Naive thymus-derived CD4-positive, alpha-beta T cell (primary cell): ENCODE results near the gene BANK1. TPM values are rescaled to one million over a fixed set of nuclear protein-coding genes. Genes with fewer than 3 reads are reported as not detected.

Source experiments
- ATAC-seq: fragments of 150-1000 bp; cut with Tn5 transposase; 2 replicates; pipeline ENCODE4 v1.10.0; 2021; ENCODE audit warnings: mild to moderate bottlenecking, moderate library complexity
- CTCF ChIA-PET: fragments of 350-600 bp; sonication (Branson Sonifier 250); formaldehyde crosslinking; loops from one replicate; lab custom pipeline; 2021; ENCODE audit warnings: antibody characterized with exemption; lab: Charles Lee
- POLR2A ChIA-PET: fragments of 350-600 bp; sonication (Branson Sonifier 250); formaldehyde crosslinking; loops from one replicate; lab custom pipeline; 2021; ENCODE audit warnings: antibody characterized with exemption, inconsistent platforms; lab: Charles Lee
- DNase-seq, 9 donors: peaks; one replicate each; pipeline versions ENCODE4 v3.0.0 to v3.0.0-alpha.2; 2020 to 2022; ENCODE audit warnings: mixed read lengths in 1 of 9
- H3K27ac ChIP-seq: one replicate; pipeline ENCODE4 v1.7.0; 2013; ENCODE audit warnings: mild to moderate bottlenecking, low read depth, low read length, moderate library complexity
- H3K27me3 ChIP-seq, 2 donors: one replicate each; pipeline ENCODE4 v1.7.0; 2013; ENCODE audit warnings: low read length in 2 of 2, mild to moderate bottlenecking in 2 of 2, moderate library complexity in 2 of 2; ENCODE audit not compliant: control insufficient read depth in 2 of 2, insufficient read depth in 2 of 2
- H3K36me3 ChIP-seq, 3 experiments: 1 replicate in 2 of 3; 2 replicates in 1 of 3; pipeline ENCODE4 v1.7.0; 2013; ENCODE audit warnings: low read length in 3 of 3, mild to moderate bottlenecking in 3 of 3, moderate library complexity in 1 of 3; ENCODE audit not compliant: insufficient read depth in 3 of 3, control insufficient read depth in 2 of 3
- H3K4me1 ChIP-seq, 2 donors: one replicate each; pipeline ENCODE4 v1.7.0; 2013; ENCODE audit warnings: low read length in 2 of 2, mild to moderate bottlenecking in 2 of 2, moderate library complexity in 1 of 2; ENCODE audit not compliant: control insufficient read depth in 2 of 2, insufficient read depth in 2 of 2
- H3K4me3 ChIP-seq: 2 replicates; pipeline ENCODE4 v1.7.0; 2013; ENCODE audit warnings: mild to moderate bottlenecking, low read length
- H3K9me3 ChIP-seq, 3 experiments: 1 replicate in 2 of 3; 2 replicates in 1 of 3; pipeline ENCODE4 v1.7.0; 2013; ENCODE audit warnings: low read length in 3 of 3; ENCODE audit not compliant: control insufficient read depth in 2 of 3
- H3K27ac Mint-ChIP-seq, 9 donors: one replicate each; pipeline ENCODE4 v1.8.0; 2020 to 2022; ENCODE audit warnings: mixed read lengths in 9 of 9, mild to moderate bottlenecking in 8 of 9, moderate library complexity in 5 of 9, inconsistent platforms in 2 of 9
- H3K27me3 Mint-ChIP-seq, 5 donors: one replicate each; pipeline ENCODE4 v1.8.0; 2021 to 2022; ENCODE audit warnings: mixed read lengths in 5 of 5, mild to moderate bottlenecking in 1 of 5
- H3K36me3 Mint-ChIP-seq, 5 donors: one replicate each; pipeline ENCODE4 v1.8.0; 2020 to 2022; ENCODE audit warnings: mixed read lengths in 5 of 5, mild to moderate bottlenecking in 3 of 5, inconsistent platforms in 1 of 5
- H3K4me1 Mint-ChIP-seq, 7 donors: one replicate each; pipeline ENCODE4 v1.8.0; 2020 to 2022; ENCODE audit warnings: mixed read lengths in 7 of 7, mild to moderate bottlenecking in 3 of 7, inconsistent platforms in 1 of 7
- H3K4me3 Mint-ChIP-seq, 10 donors: one replicate each; pipeline ENCODE4 v1.8.0; 2020 to 2022; ENCODE audit warnings: mild to moderate bottlenecking in 10 of 10, mixed read lengths in 10 of 10, moderate library complexity in 6 of 10, inconsistent platforms in 2 of 10
- H3K9me3 Mint-ChIP-seq, 11 donors: one replicate each; pipeline ENCODE4 v1.8.0; 2020 to 2022; ENCODE audit warnings: mixed read lengths in 11 of 11, mild to moderate bottlenecking in 4 of 11, inconsistent platforms in 1 of 11, moderate library complexity in 1 of 11
- intact Hi-C, 2 donors: fragments of 100-400 bp; cut with micrococcal nuclease; formaldehyde crosslinking; loops; one replicate each; pipeline ENCODE4 v1.15.1; 2023
- polyA plus RNA-seq, 2 donors: library from polyadenylated mRNA; unstranded; fragments of 300-500 nt; fragmentation: Illumina TruSeq; gene quantifications; one replicate each; pipeline ENCODE4 v1.2.3, GENCODE V29; 2021
- total RNA-seq, 6 experiments: library from RNA in 5 of 6; stranded (reverse) in 5 of 6; gene quantifications; 1 replicate in 5 of 6; 2 replicates in 1 of 6; pipeline ENCODE4 v1.2.3 and lab custom pipeline; 2021 to 2026

Gene BANK1
- total and polyA plus RNA-seq, 7 experiments from 2014 or later, result 0.22 to 8.3 (median 0.54) TPM

DNA sequence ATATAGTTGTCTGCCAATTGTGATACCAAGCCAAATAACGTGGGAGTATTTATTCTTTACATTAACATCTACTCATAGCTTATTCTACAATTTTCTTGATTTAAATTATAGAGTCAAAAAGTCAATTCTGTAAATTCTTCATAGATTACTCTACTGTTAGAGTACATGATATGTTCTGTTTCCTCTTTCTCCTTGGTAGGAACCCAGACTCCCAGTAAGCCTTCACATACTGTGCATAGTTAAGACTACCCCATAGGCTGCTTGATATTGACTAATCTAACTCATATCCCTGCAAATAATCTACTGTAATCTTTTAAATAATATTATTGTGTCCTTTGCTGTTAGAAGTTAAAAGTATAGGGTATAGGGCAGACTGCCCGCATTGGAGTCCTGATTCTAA lies 35.4 kb downstream of the BANK1 start:
- Mint-ChIP-seq H3K27ac (no peak overlapping the region), H3K4me1 (no peaks in the 10 kb centered on the region), H3K36me3 (no peaks in the 10 kb centered on the region), H3K27me3 (peaks cover 0 to 12% (median 8%) of the 10 kb centered on the region in 5 donors), H3K9me3 (peaks cover 0 to 8% (median 3%) of the 10 kb centered on the region in 11 donors), H3K4me3 (no peak overlapping the region)
- H3K4me3 ChIP-seq, result no peak overlapping the region
- no peaks in the 10 kb centered on the region for H3K4me1 ChIP-seq
- no peaks in the 10 kb centered on the region for H3K27me3 ChIP-seq
- intact Hi-C loops, result no loop called here
- POLR2A ChIA-PET, result no interaction called here
- no peaks in the 10 kb centered on the region for H3K36me3 ChIP-seq
- ATAC-seq (no peak), DNase-seq (no peak)
- CTCF ChIA-PET, result interaction anchor here (0.8 kb wide), 1 partner anchor 1505 kb away, joined by 3 read pairs; no protein-coding TSS in a partner anchor
- no peak overlapping the region for H3K27ac ChIP-seq
- H3K9me3 ChIP-seq, result no peaks in the 10 kb centered on the region

DNA sequence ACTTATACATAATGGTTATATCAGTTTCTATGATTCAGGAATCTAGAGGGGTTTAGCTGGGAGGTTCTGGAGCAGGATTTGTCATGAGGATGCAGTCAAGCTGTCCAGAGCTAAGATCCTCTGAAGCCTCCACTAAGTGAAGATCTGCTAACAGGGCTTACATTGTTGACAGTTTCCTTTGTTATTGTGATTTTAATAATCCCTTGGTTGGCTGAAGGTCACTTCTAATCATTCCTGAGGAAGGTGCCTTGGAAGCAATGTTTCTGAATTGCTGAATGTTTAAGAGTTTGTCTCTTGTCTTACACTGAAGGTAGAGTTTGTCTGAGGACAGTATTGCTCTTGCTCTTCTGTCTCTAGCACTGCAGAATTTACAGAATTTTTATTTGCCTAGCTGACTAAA lies 41.3 kb downstream of the BANK1 start:
- intact Hi-C loops, result no loop called here
- H3K27ac Mint-ChIP-seq, result no peak overlapping the region
- H3K36me3 Mint-ChIP-seq, result no peaks in the 10 kb centered on the region
- peaks cover 0 to 19% (median 11%) of the 10 kb centered on the region in 5 donors for H3K27me3 Mint-ChIP-seq
- H3K27me3 ChIP-seq, result no peaks in the 10 kb centered on the region
- no peaks in the 10 kb centered on the region for H3K36me3 ChIP-seq
- no peak for ATAC-seq
- no peaks in the 10 kb centered on the region for H3K4me1 ChIP-seq
- ChIA-PET CTCF (no interaction called here), POLR2A (no interaction called here)
- peaks cover 0 to 4% (median 0%) of the 10 kb centered on the region in 7 donors for H3K4me1 Mint-ChIP-seq
- no peak overlapping the region for H3K4me3 ChIP-seq
- no peak overlapping the region for H3K27ac ChIP-seq
- H3K4me3 Mint-ChIP-seq, result no peak overlapping the region
- no peaks in the 10 kb centered on the region for H3K9me3 Mint-ChIP-seq
- H3K9me3 ChIP-seq, result no peaks in the 10 kb centered on the region
- DNase-seq, result no peak

DNA sequence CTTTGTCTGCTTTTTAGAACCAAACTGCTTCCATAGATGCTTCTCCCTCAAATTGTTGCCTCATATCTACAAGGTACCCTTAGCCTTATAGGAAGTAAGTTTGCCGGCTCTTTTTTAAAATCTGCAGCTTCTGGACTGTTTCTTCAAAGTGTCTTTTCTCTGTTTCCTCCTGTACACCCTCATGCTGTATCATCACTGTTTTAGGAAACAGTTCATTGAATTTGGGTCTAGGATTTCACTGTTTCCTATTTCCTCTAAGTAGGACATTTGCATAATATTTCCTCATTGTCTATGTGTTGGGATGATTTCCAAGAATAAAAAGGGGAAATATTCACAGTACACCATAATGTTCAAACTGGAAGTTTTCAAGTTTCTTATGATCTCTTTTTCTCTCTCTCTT lies 43.0 kb downstream of the BANK1 start:
- H3K27me3 Mint-ChIP-seq, result peaks cover 4 to 27% (median 11%) of the 10 kb centered on the region in 5 donors
- Histone ChIP-seq H3K9me3 (no peaks in the 10 kb centered on the region), H3K27me3 (no peaks in the 10 kb centered on the region), H3K4me3 (no peak overlapping the region), H3K36me3 (no peaks in the 10 kb centered on the region), H3K4me1 (no peaks in the 10 kb centered on the region), H3K27ac (no peak overlapping the region)
- intact Hi-C loops, result no loop called here
- ATAC-seq (peak; percentile 31), DNase-seq (no peak)
- ChIA-PET CTCF (no interaction called here), POLR2A (no interaction called here)
- no peaks in the 10 kb centered on the region for H3K9me3 Mint-ChIP-seq
- no peak overlapping the region for H3K27ac Mint-ChIP-seq
- H3K36me3 Mint-ChIP-seq, result no peaks in the 10 kb centered on the region
- no peak overlapping the region for H3K4me3 Mint-ChIP-seq
- peaks cover 0 to 4% (median 0%) of the 10 kb centered on the region in 7 donors for H3K4me1 Mint-ChIP-seq

DNA sequence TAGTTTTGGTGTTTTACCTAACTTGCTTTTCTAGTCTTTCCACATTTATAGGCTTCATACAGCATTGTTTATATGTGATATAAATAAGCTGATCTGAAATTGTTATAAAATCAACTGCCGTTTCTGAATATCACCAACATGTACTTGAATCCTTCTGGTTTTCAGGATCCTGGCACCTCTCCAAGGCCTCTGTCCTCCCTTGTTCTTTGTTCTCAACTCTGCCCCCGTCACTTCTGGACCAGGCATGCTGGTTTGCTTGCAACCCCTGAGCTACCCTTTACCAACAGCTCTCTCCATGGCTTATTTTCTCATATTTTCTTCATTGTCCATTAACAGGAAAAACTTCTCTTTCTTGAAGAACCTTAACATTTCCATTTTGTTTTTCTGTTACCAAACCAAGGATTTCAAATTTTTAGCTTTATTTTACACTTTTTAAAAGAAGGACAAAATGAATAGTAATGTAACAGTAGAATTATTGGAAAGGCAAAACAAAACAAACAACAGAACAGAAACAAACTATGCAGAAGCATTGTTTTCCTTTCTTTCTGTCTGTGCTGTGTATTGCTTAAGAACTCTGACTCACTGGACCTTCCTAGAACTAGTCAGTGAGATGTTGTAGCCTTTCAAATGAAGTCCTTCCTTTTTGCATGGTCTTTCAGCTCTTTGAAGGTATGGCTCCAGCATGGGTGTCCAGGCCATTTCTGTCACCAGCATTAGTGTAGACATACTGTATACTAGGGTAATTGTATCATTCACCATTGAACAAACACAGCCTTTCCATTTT lies 44.8 kb downstream of the BANK1 start:
- DNase-seq, result no peak
- no peaks in the 10 kb centered on the region for H3K4me1 ChIP-seq
- no peak overlapping the region for H3K4me3 Mint-ChIP-seq
- H3K36me3 ChIP-seq, result no peaks in the 10 kb centered on the region
- H3K27me3 Mint-ChIP-seq, result peaks cover 4 to 30% (median 11%) of the 10 kb centered on the region in 5 donors
- H3K27ac ChIP-seq, result no peak overlapping the region
- ATAC-seq, result peak; percentile 47
- peaks cover 0 to 4% (median 0%) of the 10 kb centered on the region in 7 donors for H3K4me1 Mint-ChIP-seq
- intact Hi-C loops, result no loop called here
- H3K4me3 ChIP-seq, result no peak overlapping the region
- H3K9me3 ChIP-seq, result no peaks in the 10 kb centered on the region
- no peaks in the 10 kb centered on the region for H3K27me3 ChIP-seq
- POLR2A ChIA-PET, result no interaction called here
- no peak overlapping the region for H3K27ac Mint-ChIP-seq
- H3K9me3 Mint-ChIP-seq, result no peaks in the 10 kb centered on the region
- CTCF ChIA-PET, result no interaction called here
- no peaks in the 10 kb centered on the region for H3K36me3 Mint-ChIP-seq

DNA sequence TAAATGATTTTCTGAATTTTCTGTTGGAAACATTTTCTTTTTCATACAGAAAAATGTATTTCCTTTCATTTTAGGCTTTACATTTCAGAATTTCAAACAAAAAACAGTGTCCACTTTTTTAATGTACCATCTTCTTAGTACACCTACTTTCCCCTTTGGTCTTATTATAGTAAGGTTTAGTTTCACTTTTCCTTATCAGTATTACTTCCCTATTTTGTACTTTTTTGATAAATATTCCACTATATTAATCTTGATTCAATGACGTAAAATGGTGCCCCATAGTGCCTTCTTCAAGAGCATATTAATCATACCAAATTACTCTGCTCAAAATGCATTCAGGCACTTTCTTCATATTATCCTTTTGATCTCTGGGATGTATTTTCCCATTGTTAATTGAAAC lies 52.5 kb downstream of the BANK1 start:
- Mint-ChIP-seq H3K27ac (no peak overlapping the region), H3K9me3 (no peaks in the 10 kb centered on the region), H3K27me3 (peaks cover 0 to 8% (median 0%) of the 10 kb centered on the region in 5 donors), H3K4me3 (no peak overlapping the region), H3K36me3 (no peaks in the 10 kb centered on the region), H3K4me1 (no peaks in the 10 kb centered on the region)
- POLR2A ChIA-PET, result no interaction called here
- no peak for DNase-seq
- no peaks in the 10 kb centered on the region for H3K4me1 ChIP-seq
- intact Hi-C loops, result no loop called here
- CTCF ChIA-PET, result no interaction called here
- no peak overlapping the region for H3K4me3 ChIP-seq
- no peaks in the 10 kb centered on the region for H3K9me3 ChIP-seq
- no peak for ATAC-seq
- no peak overlapping the region for H3K27ac ChIP-seq
- no peaks in the 10 kb centered on the region for H3K36me3 ChIP-seq
- no peaks in the 10 kb centered on the region for H3K27me3 ChIP-seq

DNA sequence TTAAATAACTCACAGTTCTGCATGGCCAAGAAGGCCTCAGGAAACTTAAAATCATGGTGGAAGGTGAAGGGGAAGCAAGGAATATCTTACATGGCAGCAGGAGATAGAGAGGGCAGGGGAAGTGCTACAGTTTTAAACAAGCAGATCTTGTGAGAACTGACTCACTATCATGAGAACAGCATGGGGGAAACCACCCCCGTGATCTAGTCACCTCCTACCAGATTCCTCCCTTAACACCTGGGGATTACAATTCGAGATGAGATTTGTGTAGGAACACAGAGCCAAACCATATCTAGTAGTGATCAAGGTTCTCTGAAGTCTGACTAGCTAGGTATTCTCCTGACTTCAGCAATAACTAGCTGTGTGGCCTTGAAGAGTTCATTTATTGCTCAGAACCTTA lies 56.0 kb downstream of the BANK1 start:
- H3K4me3 Mint-ChIP-seq, result no peak overlapping the region
- Histone ChIP-seq H3K4me1 (no peaks in the 10 kb centered on the region), H3K27me3 (no peaks in the 10 kb centered on the region), H3K36me3 (no peaks in the 10 kb centered on the region), H3K4me3 (no peak overlapping the region), H3K9me3 (no peaks in the 10 kb centered on the region), H3K27ac (no peak overlapping the region)
- ChIA-PET CTCF (no interaction called here), POLR2A (no interaction called here)
- H3K27ac Mint-ChIP-seq, result no peak overlapping the region
- no peaks in the 10 kb centered on the region for H3K36me3 Mint-ChIP-seq
- H3K27me3 Mint-ChIP-seq, result peaks cover 0 to 8% (median 0%) of the 10 kb centered on the region in 5 donors
- H3K4me1 Mint-ChIP-seq, result no peaks in the 10 kb centered on the region
- ATAC-seq (no peak), DNase-seq (no peak)
- no peaks in the 10 kb centered on the region for H3K9me3 Mint-ChIP-seq
- intact Hi-C loops, result no loop called here

DNA sequence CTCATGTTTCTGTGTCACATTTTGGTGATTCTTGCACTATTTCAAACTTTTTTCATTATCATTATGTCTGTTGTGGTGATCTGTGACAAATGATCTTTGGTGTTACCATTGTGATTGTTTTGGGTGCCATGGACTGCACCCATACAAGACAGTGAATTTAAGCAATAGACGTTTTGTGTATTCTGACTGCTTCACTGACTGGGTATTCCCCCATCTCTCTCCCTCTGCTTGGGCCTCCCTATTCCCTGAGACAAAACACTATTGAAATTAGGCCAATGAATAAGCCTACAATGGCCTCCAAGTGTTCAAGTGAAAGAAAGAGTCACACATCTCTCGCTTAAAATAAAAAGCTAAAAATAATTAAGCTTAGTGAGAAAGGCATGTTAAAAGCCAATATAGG lies 60.2 kb downstream of the BANK1 start:
- Mint-ChIP-seq H3K4me3 (no peak overlapping the region), H3K27me3 (peaks cover 0 to 15% (median 0%) of the 10 kb centered on the region in 5 donors), H3K9me3 (no peaks in the 10 kb centered on the region), H3K36me3 (no peaks in the 10 kb centered on the region), H3K27ac (no peak overlapping the region), H3K4me1 (no peaks in the 10 kb centered on the region)
- Histone ChIP-seq H3K27ac (no peak overlapping the region), H3K4me1 (no peaks in the 10 kb centered on the region), H3K4me3 (no peak overlapping the region), H3K27me3 (no peaks in the 10 kb centered on the region), H3K36me3 (no peaks in the 10 kb centered on the region), H3K9me3 (no peaks in the 10 kb centered on the region)
- DNase-seq, result no peak
- ChIA-PET POLR2A (no interaction called here), CTCF (no interaction called here)
- intact Hi-C loops, result no loop called here
- no peak for ATAC-seq
